NB4 (cell line): ENCODE data around the gene PLCB4.

Experiments
- CTCF ChIP-seq: IDR thresholded peaks from one replicate; pipeline ENCODE4 v1.5.1; 2012; ENCODE audit warnings: low read depth, low read length
- MAX ChIP-seq: IDR thresholded peaks from 2 replicates; pipeline ENCODE4 v1.6.1; 2011; ENCODE audit warnings: low read depth, low read length
- POLR2A ChIP-seq: IDR thresholded peaks from 2 replicates; pipeline ENCODE4 v1.6.1; 2011; ENCODE audit warnings: mild to moderate bottlenecking; ENCODE audit not compliant: insufficient read length; ENCODE audit errors: extremely low read depth

- TF ChIP-seq CTCF = no peak
- no peak for TF ChIP-seq MAX
- no peak for TF ChIP-seq POLR2A
Observed at GRCh38 chr20:9160331-9160730, 91.4 kb downstream of the PLCB4 start.
